ENCODE data around the gene PKD2.

PKD2 gene

GRCh38 chr4:88007304-88008121 lies at the start of gene PKD2:
PKD2 (plus strand) TSS chr4:88007635; CDS start chr4:88007734, 99 bp downstream.
- TF ChIP-seq OSR1 (CRISPR knock-in tag; IDR thresholded peaks at IDR 0.05) = no peak
- TF ChIP-seq CSDC2 (CRISPR knock-in tag; IDR thresholded peaks at IDR 0.05) = no peak
- TF ChIP-seq TCF4 (CRISPR knock-in tag; IDR thresholded peaks at IDR 0.05; ENCODE audit: borderline replicate concordance) = no peak
- TF ChIP-seq ESRRG (CRISPR knock-in tag; IDR thresholded peaks at IDR 0.05) = no peak
- TF ChIP-seq, protein P1, sequence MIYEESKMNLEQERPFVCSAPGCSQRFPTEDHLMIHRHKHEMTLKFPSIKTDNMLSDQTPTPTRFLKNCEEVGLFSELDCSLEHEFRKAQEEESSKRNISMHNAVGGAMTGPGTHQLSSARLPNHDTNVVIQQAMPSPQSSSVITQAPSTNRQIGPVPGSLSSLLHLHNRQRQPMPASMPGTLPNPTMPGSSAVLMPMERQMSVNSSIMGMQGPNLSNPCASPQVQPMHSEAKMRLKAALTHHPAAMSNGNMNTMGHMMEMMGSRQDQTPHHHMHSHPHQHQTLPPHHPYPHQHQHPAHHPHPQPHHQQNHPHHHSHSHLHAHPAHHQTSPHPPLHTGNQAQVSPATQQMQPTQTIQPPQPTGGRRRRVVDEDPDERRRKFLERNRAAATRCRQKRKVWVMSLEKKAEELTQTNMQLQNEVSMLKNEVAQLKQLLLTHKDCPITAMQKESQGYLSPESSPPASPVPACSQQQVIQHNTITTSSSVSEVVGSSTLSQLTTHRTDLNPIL (CRISPR knock-in tag; IDR thresholded peaks at IDR 0.05; ENCODE audit: low read depth) = no peak
- TF ChIP-seq CSRNP3 (CRISPR knock-in tag; IDR thresholded peaks at IDR 0.05) = no peak
- TF ChIP-seq ZNF70 (CRISPR knock-in tag; IDR thresholded peaks at IDR 0.05) = no peak
- no peak for TF ChIP-seq ARNTL (CRISPR knock-in tag; IDR thresholded peaks at IDR 0.05; ENCODE audit: borderline replicate concordance, low read depth)
- no peak for TF ChIP-seq ISL1 (CRISPR knock-in tag; IDR thresholded peaks at IDR 0.05)
- TF ChIP-seq GLIS3 (CRISPR knock-in tag; IDR thresholded peaks at IDR 0.05) = no peak
- peak; percentile 89 for ATAC-seq

DNA sequence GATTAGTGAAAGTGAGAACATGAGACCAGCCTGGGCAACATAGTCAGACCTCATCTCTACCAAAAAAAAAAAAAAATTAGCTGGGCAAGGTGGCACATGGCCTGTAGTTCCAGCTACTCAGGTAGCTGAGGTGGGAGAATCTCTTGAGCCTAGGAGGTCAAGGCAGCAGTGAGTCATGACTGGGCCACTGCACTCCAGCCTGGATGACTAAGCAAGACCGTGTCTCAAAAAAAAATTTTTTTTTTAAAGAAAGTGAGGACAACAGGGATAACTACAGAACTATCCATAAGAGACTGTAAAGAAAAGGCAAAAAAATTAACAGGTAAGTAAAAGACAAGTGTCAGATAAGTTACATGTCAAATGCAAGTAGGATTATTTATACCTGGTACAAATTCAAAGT lies 45.4 kb upstream of the PKD2 start:
- ATAC-seq = peak; percentile 73
- TF ChIP-seq ZNF70 (CRISPR knock-in tag; IDR thresholded peaks at IDR 0.05) = no peak
- no peak for TF ChIP-seq GLIS3 (CRISPR knock-in tag; IDR thresholded peaks at IDR 0.05)
- TF ChIP-seq CSRNP3 (CRISPR knock-in tag; IDR thresholded peaks at IDR 0.05) = no peak
- no peak for TF ChIP-seq RARB (CRISPR knock-in tag; IDR thresholded peaks at IDR 0.05)
- TF ChIP-seq SNAI2 (CRISPR knock-in tag; IDR thresholded peaks at IDR 0.05) = no peak
- TF ChIP-seq ZC3H10 (CRISPR knock-in tag; IDR thresholded peaks at IDR 0.05) = no peak
- no peak for TF ChIP-seq ARNTL (CRISPR knock-in tag; IDR thresholded peaks at IDR 0.05; ENCODE audit: borderline replicate concordance, low read depth)
- no peak for TF ChIP-seq ZNF8 (CRISPR knock-in tag; IDR thresholded peaks at IDR 0.05)
- no peak for TF ChIP-seq ZFP30 (CRISPR knock-in tag; IDR thresholded peaks at IDR 0.05)
- TF ChIP-seq ZNF565 (CRISPR knock-in tag; conservative IDR thresholded peaks at IDR 0.05; ENCODE audit: low read depth) = no peak
- TF ChIP-seq PPARA (CRISPR knock-in tag; IDR thresholded peaks at IDR 0.05; ENCODE audit: borderline replicate concordance) = no peak

- peak; percentile 54; the same call in 2 of the 3 replicates for ATAC-seq
- TF ChIP-seq TOX (CRISPR knock-in tag; IDR thresholded peaks at IDR 0.05; ENCODE audit: borderline replicate concordance) (no peak), ZNF565 (CRISPR knock-in tag; conservative IDR thresholded peaks at IDR 0.05; ENCODE audit: low read depth) (no peak), ISL1 (CRISPR knock-in tag; IDR thresholded peaks at IDR 0.05) (0 out of 2 replicates have a peak, but pooled peaks have one; percentile 26), ARNTL (CRISPR knock-in tag; IDR thresholded peaks at IDR 0.05; ENCODE audit: borderline replicate concordance, low read depth) (no peak)
These were observed 44.9 kb upstream of the PKD2 start for GRCh38 chr4:87962398-87963146.

- TF ChIP-seq SNAI2 (CRISPR knock-in tag; IDR thresholded peaks at IDR 0.05) (no peak), TCF4 (CRISPR knock-in tag; IDR thresholded peaks at IDR 0.05; ENCODE audit: borderline replicate concordance) (no peak), OSR1 (CRISPR knock-in tag; IDR thresholded peaks at IDR 0.05) (no peak), PPARA (CRISPR knock-in tag; IDR thresholded peaks at IDR 0.05; ENCODE audit: borderline replicate concordance) (no peak)
These were observed 41.9 kb upstream of the PKD2 start for GRCh38 chr4:87965501-87965975.

DNA sequence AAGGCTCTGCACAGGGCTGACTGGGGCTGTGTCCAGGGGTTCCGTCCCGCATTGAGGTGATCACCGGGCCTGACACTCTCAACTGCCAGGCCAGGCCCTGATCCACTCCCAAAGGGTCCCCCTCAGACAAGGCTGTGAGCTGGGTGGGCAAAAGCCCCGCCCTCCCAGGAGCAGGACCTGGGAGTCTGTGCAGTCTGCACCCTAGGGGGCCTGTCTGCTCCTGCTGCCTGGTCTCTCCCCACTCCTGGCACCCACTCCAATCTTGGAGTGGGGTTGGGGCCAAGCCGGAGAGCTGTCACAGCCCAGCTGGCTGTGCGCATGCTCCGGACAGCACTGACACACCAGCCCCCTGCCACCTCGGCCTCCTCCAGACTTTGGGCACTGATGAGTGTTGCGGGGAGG lies 41.3 kb upstream of the PKD2 start:
- no peak for TF ChIP-seq ZNF8 (CRISPR knock-in tag; IDR thresholded peaks at IDR 0.05)
- no peak for TF ChIP-seq CSRNP3 (CRISPR knock-in tag; IDR thresholded peaks at IDR 0.05)
- TF ChIP-seq OSR1 (CRISPR knock-in tag; IDR thresholded peaks at IDR 0.05) = no peak
- no peak for TF ChIP-seq GLIS3 (CRISPR knock-in tag; IDR thresholded peaks at IDR 0.05)
- TF ChIP-seq TSHZ2 (CRISPR knock-in tag; IDR thresholded peaks at IDR 0.05) = no peak
- TF ChIP-seq, protein P2, sequence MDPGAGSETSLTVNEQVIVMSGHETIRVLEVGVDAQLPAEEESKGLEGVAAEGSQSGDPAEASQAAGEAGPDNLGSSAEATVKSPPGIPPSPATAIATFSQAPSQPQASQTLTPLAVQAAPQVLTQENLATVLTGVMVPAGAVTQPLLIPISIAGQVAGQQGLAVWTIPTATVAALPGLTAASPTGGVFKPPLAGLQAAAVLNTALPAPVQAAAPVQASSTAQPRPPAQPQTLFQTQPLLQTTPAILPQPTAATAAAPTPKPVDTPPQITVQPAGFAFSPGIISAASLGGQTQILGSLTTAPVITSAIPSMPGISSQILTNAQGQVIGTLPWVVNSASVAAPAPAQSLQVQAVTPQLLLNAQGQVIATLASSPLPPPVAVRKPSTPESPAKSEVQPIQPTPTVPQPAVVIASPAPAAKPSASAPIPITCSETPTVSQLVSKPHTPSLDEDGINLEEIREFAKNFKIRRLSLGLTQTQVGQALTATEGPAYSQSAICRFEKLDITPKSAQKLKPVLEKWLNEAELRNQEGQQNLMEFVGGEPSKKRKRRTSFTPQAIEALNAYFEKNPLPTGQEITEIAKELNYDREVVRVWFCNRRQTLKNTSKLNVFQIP (CRISPR knock-in tag; IDR thresholded peaks at IDR 0.05; ENCODE audit: borderline replicate concordance, low read depth) = no peak
- no peak for TF ChIP-seq ZFP30 (CRISPR knock-in tag; IDR thresholded peaks at IDR 0.05)
- no peak for ATAC-seq

More at GRCh38 chr4:87965501-87965975, 41.9 kb upstream of the PKD2 start:
- ATAC-seq = no peak
